HepG2 (cell line): Measurements from ENCODE around the gene GRHPR. TPM values are rescaled to one million over a fixed set of nuclear protein-coding genes. Genes with fewer than 3 reads are reported as not detected.

Experiments
- ATAC-seq: fragments of 200-7000 bp; cut with Tn5 transposase; 3 replicates; pipeline ENCODE4 v1.9.1; 2020; ENCODE audit warnings: mild to moderate bottlenecking, moderate library complexity
- BruUV-seq: library from RNA; stranded (reverse); fragments of 400-500 nt; replicated peaks from 2 replicates; lab custom pipeline; 2021; lab: Mats Ljungman, UMichigan
- CTCF ChIA-PET: fragments of 300-600 bp; formaldehyde crosslinking; extraction: SDS; loops from one replicate; lab custom pipeline; 2021; ENCODE audit warnings: low total read pairs, inconsistent platforms, low intra/inter-chr PET ratio; lab: Yijun Ruan, JAX
- POLR2A ChIA-PET: fragments of 350-600 bp; sonication (Branson Sonifier 250); formaldehyde crosslinking; loops from one replicate; lab custom pipeline; 2020; ENCODE audit warnings: antibody characterized with exemption, inconsistent platforms; lab: Yijun Ruan, JAX
- DNase-seq: peaks from one replicate; pipeline ENCODE4 v3.0.0-alpha.2; 2015; ENCODE audit warnings: low spot score
- FAIRE-seq: peaks from 3 replicates; lab custom pipeline; 2011; peaks lifted over from hg19 to GRCh38; lab: Jason Lieb, UNC
- H2AFZ ChIP-seq: one replicate; pipeline ENCODE4 v1.6.1; 2011; ENCODE audit warnings: low read length, inconsistent platforms
- H3K27ac ChIP-seq: fragments of 300-600 bp; 3 replicates; pipeline ENCODE4 v1.8.0; 2011; ENCODE audit warnings: mixed run types, mild to moderate bottlenecking, mixed read lengths, low read length, inconsistent platforms; ENCODE audit not compliant: insufficient read depth; ENCODE audit errors: extremely low read length
- H3K27me3 ChIP-seq, 2 experiments: fragments of 200-600 bp in 1 of 2; 2 replicates in 1 of 2; 3 replicates in 1 of 2; pipeline versions ENCODE4 v1.6.0 to v1.8.0; 2011; ENCODE audit warnings: low read length in 2 of 2, mild to moderate bottlenecking in 2 of 2, moderate library complexity in 2 of 2, inconsistent platforms in 1 of 2; ENCODE audit not compliant: insufficient read depth in 2 of 2, control insufficient read depth in 1 of 2
- H3K36me3 ChIP-seq, 2 experiments: fragments of 200-600 bp in 1 of 2; replicated peaks in 1 of 2; 2 replicates in 1 of 2; 3 replicates in 1 of 2; pipeline versions ENCODE4 v1.5.1 to v1.8.0; 2011; ENCODE audit warnings: low read length in 2 of 2, inconsistent platforms in 1 of 2; ENCODE audit not compliant: insufficient read depth in 2 of 2, control insufficient read depth in 1 of 2
- H3K4me1 ChIP-seq: 2 replicates; pipeline ENCODE4 v1.5.1; 2012; ENCODE audit warnings: low read length, inconsistent platforms; ENCODE audit not compliant: insufficient read depth
- H3K4me2 ChIP-seq: 2 replicates; pipeline ENCODE4 v1.6.0; 2011; ENCODE audit warnings: low read depth, low read length, inconsistent platforms
- H3K4me3 ChIP-seq, 3 experiments: fragments of 200-600 bp in 1 of 3; sonication (generic), shearing (Covaris generic) in 1 of 3; replicated peaks in 1 of 3; 2 replicates each; pipeline ENCODE4 v1.5.1; 2011 to 2016; ENCODE audit warnings: low read length in 3 of 3, inconsistent platforms in 2 of 3, low read depth in 2 of 3, mild to moderate bottlenecking in 2 of 3, control low read depth in 1 of 3, mixed read lengths in 1 of 3; ENCODE audit not compliant: insufficient read depth in 1 of 3
- H3K79me2 ChIP-seq: one replicate; pipeline ENCODE4 v1.6.1; 2011; ENCODE audit warnings: low read length, inconsistent platforms; ENCODE audit not compliant: insufficient read depth
- H3K9ac ChIP-seq: 2 replicates; pipeline ENCODE4 v1.6.0; 2011; ENCODE audit warnings: mild to moderate bottlenecking, low read depth, low read length, inconsistent platforms; ENCODE audit not compliant: insufficient read depth
- H3K9me3 ChIP-seq: 2 replicates; pipeline ENCODE4 v1.5.1; 2012; ENCODE audit warnings: mild to moderate bottlenecking, low read length
- H4K20me1 ChIP-seq: 2 replicates; pipeline ENCODE4 v1.6.0; 2011; ENCODE audit warnings: inconsistent platforms, mild to moderate bottlenecking, low read length, moderate library complexity; ENCODE audit not compliant: insufficient read depth
- ATRX ChIP-seq: sonication (generic); formaldehyde crosslinking; IDR thresholded peaks from 2 replicates; pipeline ENCODE4 v1.4.0; 2020; ENCODE audit warnings: missing genetic modification reagents, borderline replicate concordance
- CBFB ChIP-seq: sonication (generic); formaldehyde crosslinking; IDR thresholded peaks from 2 replicates; pipeline ENCODE4 v1.4.0; 2020; ENCODE audit warnings: missing genetic modification reagents
- CCAR2 ChIP-seq: fragments of 200-400 bp; formaldehyde crosslinking; optimal IDR thresholded peaks from 2 replicates; pipeline ENCODE3; 2018; ENCODE audit warnings: low read depth, mild to moderate bottlenecking, low read length, moderate library complexity
- FOXK2 ChIP-seq: fragments of 450-650 bp; IDR thresholded peaks from 2 replicates; pipeline ENCODE4 v1.6.1; 2016
- GPN1 ChIP-seq: sonication (generic); formaldehyde crosslinking; IDR thresholded peaks from 2 replicates; pipeline ENCODE4 v1.5.1; 2020; ENCODE audit warnings: missing genetic modification reagents, borderline replicate concordance
- KDM3A ChIP-seq: IDR thresholded peaks from 2 replicates; pipeline ENCODE4 v1.6.1; 2018; ENCODE audit warnings: low read depth, missing compliant biosample characterization
- NR2F1 ChIP-seq, 2 experiments: fragments of 450-650 bp in 1 of 2; formaldehyde crosslinking in 1 of 2; IDR thresholded peaks; 2 replicates each; pipeline versions ENCODE4 v1.5.0 to v1.6.1; 2016 to 2020; ENCODE audit warnings: mild to moderate bottlenecking in 1 of 2, missing compliant biosample characterization in 1 of 2, missing genetic modification reagents in 1 of 2, moderate library complexity in 1 of 2
- ZBTB39 ChIP-seq: sonication (generic); formaldehyde crosslinking; IDR thresholded peaks from 2 replicates; pipeline ENCODE4 v1.5.0; 2020; ENCODE audit warnings: missing genetic modification reagents
- ZFY ChIP-seq: sonication (generic); formaldehyde crosslinking; IDR thresholded peaks from 2 replicates; pipeline ENCODE4 v1.4.0; 2020; ENCODE audit warnings: missing genetic modification reagents
- ZNF510 ChIP-seq: sonication (generic); formaldehyde crosslinking; IDR thresholded peaks from 2 replicates; pipeline ENCODE4 v1.4.0; 2020; ENCODE audit warnings: low read depth, mild to moderate bottlenecking, missing genetic modification reagents
- ZNF614 ChIP-seq: IDR thresholded peaks from 2 replicates; pipeline ENCODE4 v1.6.1; 2018; ENCODE audit warnings: missing biosample characterization, missing genetic modification reagents, inconsistent platforms, borderline replicate concordance
- WGBS: methylation state at CpG from one replicate; pipeline ENCODE4 v1.1.6; 2017; ENCODE audit warnings: low lambda C conversion rate; 5-methylcytosine and 5-hydroxymethylcytosine counted together
- in situ Hi-C: cut with HindIII; loops from 2 replicates; pipeline ENCODE4 v1.10.0; 2017; ENCODE audit warnings: low pct_unique_long_range_greater_than_20kb; ENCODE audit not compliant: extremely low pct_ligation_motif_present
- intact Hi-C: fragments of 100-400 bp; cut with micrococcal nuclease; formaldehyde crosslinking; loops from one replicate; pipeline ENCODE4 v1.10.0; 2022; ENCODE audit not compliant: unreplicated experiment
- polyA plus RNA-seq, 8 experiments: library from polyadenylated mRNA; depleted of rRNA in 3 of 8; stranded (reverse) in 7 of 8; unstranded in 1 of 8; fragments of >200 nt; fragmentation: Illumina TruSeq in 4 of 8; extraction: Trizol in 4 of 8; gene quantifications; 2 replicates each; pipeline versions ENCODE4 v1.2.1 to v1.2.3, GENCODE V29; 2011 to 2016; ENCODE audit warnings: low read depth in 4 of 8, missing spikeins in 1 of 8, mixed read lengths in 1 of 8; ENCODE audit not compliant: insufficient read depth in 1 of 8
- total RNA-seq, 5 experiments: library from RNA; depleted of rRNA; stranded (reverse); fragments of >200 nt; fragmentation: Illumina TruSeq; extraction: Trizol; gene quantifications; 2 replicates each; pipeline ENCODE4 v1.2.3, GENCODE V29; 2016; ENCODE audit warnings: low read depth in 1 of 5
- TF ChIP-seq, protein P1 (sequence below): sonication (generic); formaldehyde crosslinking; IDR thresholded peaks from 2 replicates; pipeline ENCODE4 v1.4.0; 2020; ENCODE audit warnings: mild to moderate bottlenecking, low read depth, missing genetic modification reagents
- TF ChIP-seq, protein P2 (sequence below): sonication (generic); formaldehyde crosslinking; IDR thresholded peaks from 2 replicates; pipeline ENCODE4 v1.4.0; 2020; ENCODE audit warnings: missing genetic modification reagents
- TF ChIP-seq, protein P3 (sequence below): sonication (generic); formaldehyde crosslinking; IDR thresholded peaks from 2 replicates; pipeline ENCODE4 v1.5.0; 2020; ENCODE audit warnings: missing genetic modification reagents, mild to moderate bottlenecking, borderline replicate concordance

GRHPR gene
- total and polyA plus RNA-seq, 2 of the 13 experiments (the other 11 are each of a cell fraction or from before 2014, with no cell fraction given) = 113 to 115 TPM

GRCh38 chr9:37465249-37466036, 42.9 kb downstream of the GRHPR start, which contains the start of gene ZBTB5:
TSS of gene ZBTB5 (minus strand) at chr9:37465450. CDS start at chr9:37442551, 22,899 bp downstream.
- DNase-seq (peak; percentile 100), ATAC-seq (peak; percentile 87), FAIRE-seq (peak; percentile 98)
- Histone ChIP-seq H4K20me1 (peaks cover 14% of the 10 kb centered on the region), H3K4me1 (peaks cover 36% of the 10 kb centered on the region), H3K4me3 (peak within 1 kb of the TSS; percentile 79 to 95 (median 87)), H3K9ac (peak within 1 kb of the TSS; percentile 95), H3K9me3 (no peaks in the 10 kb centered on the region), H3K27me3 (no peaks in the 10 kb centered on the region; a peak in 1 of 5 replicates), H3K36me3 (no peaks in the 10 kb centered on the region), H2AFZ (no peak within 1 kb of the TSS), H3K4me2 (peak within 1 kb of the TSS; percentile 80), H3K79me2 (peaks cover 43% of the 10 kb centered on the region), H3K27ac (peak within 1 kb of the TSS; percentile 95)
- intact Hi-C loops = loop anchor here (2.0 kb wide), 1 partner anchor 43 kb away; the partner anchor contains the start of gene GRHPR
- in situ Hi-C loops = no loop called here
- POLR2A ChIA-PET = interaction anchor here (0.6 to 2.5 kb wide), 16 partner anchors 9 to 559 kb away, joined by 3 to 34 read pairs (median 6); partner anchors contain the start of genes GRHPR, POLR1E and TOMM5
- WGBS = 0% methylated on average over 15 of the region's 52 CpGs
- no TSS peak for BruUV-seq
- CTCF ChIA-PET = no interaction called here
- TF ChIP-seq ZNF614 (CRISPR knock-in tag) = no peak
- TF ChIP-seq ATRX (CRISPR knock-in tag) = no peak
- peak; percentile 22 for TF ChIP-seq CCAR2
- TF ChIP-seq ZNF510 (CRISPR knock-in tag) = peak; percentile 17; the same call in 1 of the 2 replicates
- TF ChIP-seq, protein P1, sequence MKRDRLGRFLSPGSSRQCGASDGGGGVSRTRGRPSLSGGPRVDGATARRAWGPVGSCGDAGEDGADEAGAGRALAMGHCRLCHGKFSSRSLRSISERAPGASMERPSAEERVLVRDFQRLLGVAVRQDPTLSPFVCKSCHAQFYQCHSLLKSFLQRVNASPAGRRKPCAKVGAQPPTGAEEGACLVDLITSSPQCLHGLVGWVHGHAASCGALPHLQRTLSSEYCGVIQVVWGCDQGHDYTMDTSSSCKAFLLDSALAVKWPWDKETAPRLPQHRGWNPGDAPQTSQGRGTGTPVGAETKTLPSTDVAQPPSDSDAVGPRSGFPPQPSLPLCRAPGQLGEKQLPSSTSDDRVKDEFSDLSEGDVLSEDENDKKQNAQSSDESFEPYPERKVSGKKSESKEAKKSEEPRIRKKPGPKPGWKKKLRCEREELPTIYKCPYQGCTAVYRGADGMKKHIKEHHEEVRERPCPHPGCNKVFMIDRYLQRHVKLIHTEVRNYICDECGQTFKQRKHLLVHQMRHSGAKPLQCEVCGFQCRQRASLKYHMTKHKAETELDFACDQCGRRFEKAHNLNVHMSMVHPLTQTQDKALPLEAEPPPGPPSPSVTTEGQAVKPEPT (CRISPR knock-in tag) = no peak
- TF ChIP-seq, protein P2, sequence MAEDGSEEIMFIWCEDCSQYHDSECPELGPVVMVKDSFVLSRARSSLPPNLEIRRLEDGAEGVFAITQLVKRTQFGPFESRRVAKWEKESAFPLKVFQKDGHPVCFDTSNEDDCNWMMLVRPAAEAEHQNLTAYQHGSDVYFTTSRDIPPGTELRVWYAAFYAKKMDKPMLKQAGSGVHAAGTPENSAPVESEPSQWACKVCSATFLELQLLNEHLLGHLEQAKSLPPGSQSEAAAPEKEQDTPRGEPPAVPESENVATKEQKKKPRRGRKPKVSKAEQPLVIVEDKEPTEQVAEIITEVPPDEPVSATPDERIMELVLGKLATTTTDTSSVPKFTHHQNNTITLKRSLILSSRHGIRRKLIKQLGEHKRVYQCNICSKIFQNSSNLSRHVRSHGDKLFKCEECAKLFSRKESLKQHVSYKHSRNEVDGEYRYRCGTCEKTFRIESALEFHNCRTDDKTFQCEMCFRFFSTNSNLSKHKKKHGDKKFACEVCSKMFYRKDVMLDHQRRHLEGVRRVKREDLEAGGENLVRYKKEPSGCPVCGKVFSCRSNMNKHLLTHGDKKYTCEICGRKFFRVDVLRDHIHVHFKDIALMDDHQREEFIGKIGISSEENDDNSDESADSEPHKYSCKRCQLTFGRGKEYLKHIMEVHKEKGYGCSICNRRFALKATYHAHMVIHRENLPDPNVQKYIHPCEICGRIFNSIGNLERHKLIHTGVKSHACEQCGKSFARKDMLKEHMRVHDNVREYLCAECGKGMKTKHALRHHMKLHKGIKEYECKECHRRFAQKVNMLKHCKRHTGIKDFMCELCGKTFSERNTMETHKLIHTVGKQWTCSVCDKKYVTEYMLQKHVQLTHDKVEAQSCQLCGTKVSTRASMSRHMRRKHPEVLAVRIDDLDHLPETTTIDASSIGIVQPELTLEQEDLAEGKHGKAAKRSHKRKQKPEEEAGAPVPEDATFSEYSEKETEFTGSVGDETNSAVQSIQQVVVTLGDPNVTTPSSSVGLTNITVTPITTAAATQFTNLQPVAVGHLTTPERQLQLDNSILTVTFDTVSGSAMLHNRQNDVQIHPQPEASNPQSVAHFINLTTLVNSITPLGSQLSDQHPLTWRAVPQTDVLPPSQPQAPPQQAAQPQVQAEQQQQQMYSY (CRISPR knock-in tag) = no peak
- TF ChIP-seq KDM3A (CRISPR knock-in tag) = no peak
- no peak for TF ChIP-seq CBFB
- peak; percentile 61; the same call in 1 of the 2 replicates for TF ChIP-seq FOXK2
- TF ChIP-seq, protein P3, sequence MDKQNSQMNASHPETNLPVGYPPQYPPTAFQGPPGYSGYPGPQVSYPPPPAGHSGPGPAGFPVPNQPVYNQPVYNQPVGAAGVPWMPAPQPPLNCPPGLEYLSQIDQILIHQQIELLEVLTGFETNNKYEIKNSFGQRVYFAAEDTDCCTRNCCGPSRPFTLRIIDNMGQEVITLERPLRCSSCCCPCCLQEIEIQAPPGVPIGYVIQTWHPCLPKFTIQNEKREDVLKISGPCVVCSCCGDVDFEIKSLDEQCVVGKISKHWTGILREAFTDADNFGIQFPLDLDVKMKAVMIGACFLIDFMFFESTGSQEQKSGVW (CRISPR knock-in tag) = no peak
- TF ChIP-seq ZFY (CRISPR knock-in tag) = no peak; the same call in 1 of the 2 replicates
- no peak for TF ChIP-seq NR2F1 (CRISPR knock-in tag; IDR thresholded peaks at IDR 0.05)
- no peak for TF ChIP-seq ZBTB39 (CRISPR knock-in tag)
- TF ChIP-seq GPN1 (CRISPR knock-in tag) = no peak
